RWPE2 (cell line): ENCODE measurements around the gene VMO1.

Source experiments
- ATAC-seq: fragments of 200-7000 bp; cut with Tn5 transposase; 3 replicates; pipeline ENCODE4 v1.9.1; 2021; ENCODE audit warnings: low read depth
- DNase-seq: peaks from one replicate; pipeline ENCODE4 v3.0.0-alpha.2; 2020; ENCODE audit warnings: low spot score
- H3K27ac ChIP-seq: fragments of 450-650 bp; 2 replicates; pipeline ENCODE4 v1.5.1; 2017; ENCODE audit warnings: mild to moderate bottlenecking; ENCODE audit not compliant: poor library complexity, severe bottlenecking
- H3K27me3 ChIP-seq: fragments of 250-450 bp; sonication (Bioruptor Pico); 2 replicates; pipeline ENCODE4 v1.5.1; 2021; ENCODE audit warnings: mild to moderate bottlenecking, moderate library complexity; ENCODE audit not compliant: insufficient read depth, poor library complexity, severe bottlenecking
- H3K36me3 ChIP-seq: fragments of 250-450 bp; sonication (Bioruptor Pico); 2 replicates; pipeline ENCODE4 v1.5.1; 2020; ENCODE audit warnings: low read depth, mild to moderate bottlenecking, moderate library complexity
- H3K4me1 ChIP-seq: fragments of 250-450 bp; sonication (Bioruptor Pico); 2 replicates; pipeline ENCODE4 v1.5.1; 2021; ENCODE audit warnings: mild to moderate bottlenecking, moderate library complexity; ENCODE audit not compliant: insufficient read depth, poor library complexity, severe bottlenecking
- H3K4me3 ChIP-seq: fragments of 250-450 bp; sonication (Bioruptor Pico); 2 replicates; pipeline ENCODE4 v1.5.1; 2021; ENCODE audit warnings: mild to moderate bottlenecking, moderate library complexity; ENCODE audit not compliant: severe bottlenecking
- H3K9me3 ChIP-seq: fragments of 250-450 bp; sonication (Bioruptor Pico); 2 replicates; pipeline ENCODE4 v1.5.1; 2021; ENCODE audit warnings: mild to moderate bottlenecking, moderate library complexity; ENCODE audit not compliant: severe bottlenecking
- TF ChIP-seq, protein P1 (sequence below): fragments of 450-650 bp; IDR thresholded peaks from one replicate; pipeline ENCODE4 v1.5.1; 2017; ENCODE audit warnings: mild to moderate bottlenecking, moderate library complexity; ENCODE audit not compliant: poor library complexity, severe bottlenecking

Gene VMO1

DNA sequence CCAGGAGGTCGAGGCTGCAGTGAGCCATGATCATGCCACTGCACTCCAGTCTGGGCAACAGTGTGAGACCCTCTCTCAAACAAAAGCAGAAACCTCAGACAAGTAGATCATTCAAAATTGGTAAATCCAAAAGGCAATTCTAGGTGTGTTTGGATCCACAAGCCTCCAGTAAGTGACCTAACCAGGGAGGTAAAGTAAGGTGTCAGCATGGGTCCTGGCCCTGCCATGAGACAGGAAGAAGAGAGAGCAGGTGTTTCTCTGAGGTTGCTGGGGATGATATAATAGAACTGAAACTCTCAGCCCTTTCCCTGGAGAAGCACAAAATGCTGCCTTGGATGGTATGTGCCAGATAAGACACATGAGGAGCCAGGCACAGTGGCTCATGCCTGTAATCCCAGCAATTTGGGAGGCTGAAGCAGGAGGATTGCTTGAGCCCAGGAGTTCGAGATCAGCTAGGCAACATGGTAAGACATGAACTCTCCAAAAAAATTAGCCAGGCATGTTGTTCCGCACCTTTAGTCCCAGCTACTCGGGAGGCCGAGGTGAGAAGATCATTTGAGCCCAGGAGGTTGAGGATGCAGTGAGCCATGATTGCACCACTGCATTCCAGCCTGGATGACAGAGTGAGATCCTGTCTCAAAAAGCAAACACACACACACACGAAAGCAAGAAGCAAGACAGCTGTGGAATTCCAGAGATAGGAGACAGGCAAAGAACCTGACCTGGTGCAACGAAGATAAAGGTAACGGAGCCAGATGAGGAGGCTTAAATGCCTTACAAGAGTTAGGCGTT is 8.0 kb downstream of the VMO1 start:
- H3K27me3 ChIP-seq = no peaks in the 10 kb centered on the region
- H3K36me3 ChIP-seq = no peaks in the 10 kb centered on the region
- H3K27ac ChIP-seq = no peak overlapping the region
- H3K4me3 ChIP-seq = no peak overlapping the region
- ATAC-seq (no peak; the same call in 2 of the 3 replicates), DNase-seq (no peak)
- H3K9me3 ChIP-seq = no peaks in the 10 kb centered on the region
- no peaks in the 10 kb centered on the region for H3K4me1 ChIP-seq
- TF ChIP-seq, protein P1, sequence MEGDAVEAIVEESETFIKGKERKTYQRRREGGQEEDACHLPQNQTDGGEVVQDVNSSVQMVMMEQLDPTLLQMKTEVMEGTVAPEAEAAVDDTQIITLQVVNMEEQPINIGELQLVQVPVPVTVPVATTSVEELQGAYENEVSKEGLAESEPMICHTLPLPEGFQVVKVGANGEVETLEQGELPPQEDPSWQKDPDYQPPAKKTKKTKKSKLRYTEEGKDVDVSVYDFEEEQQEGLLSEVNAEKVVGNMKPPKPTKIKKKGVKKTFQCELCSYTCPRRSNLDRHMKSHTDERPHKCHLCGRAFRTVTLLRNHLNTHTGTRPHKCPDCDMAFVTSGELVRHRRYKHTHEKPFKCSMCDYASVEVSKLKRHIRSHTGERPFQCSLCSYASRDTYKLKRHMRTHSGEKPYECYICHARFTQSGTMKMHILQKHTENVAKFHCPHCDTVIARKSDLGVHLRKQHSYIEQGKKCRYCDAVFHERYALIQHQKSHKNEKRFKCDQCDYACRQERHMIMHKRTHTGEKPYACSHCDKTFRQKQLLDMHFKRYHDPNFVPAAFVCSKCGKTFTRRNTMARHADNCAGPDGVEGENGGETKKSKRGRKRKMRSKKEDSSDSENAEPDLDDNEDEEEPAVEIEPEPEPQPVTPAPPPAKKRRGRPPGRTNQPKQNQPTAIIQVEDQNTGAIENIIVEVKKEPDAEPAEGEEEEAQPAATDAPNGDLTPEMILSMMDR = no peak

GRCh38 chr17:4772235-4772613 is 13.9 kb downstream of the VMO1 start:
- H3K4me1 ChIP-seq = no peaks in the 10 kb centered on the region
- DNase-seq (no peak), ATAC-seq (no peak)
- no peak overlapping the region for H3K27ac ChIP-seq
- H3K4me3 ChIP-seq = no peak overlapping the region
- H3K27me3 ChIP-seq = no peaks in the 10 kb centered on the region
- no peaks in the 10 kb centered on the region for H3K9me3 ChIP-seq
- TF ChIP-seq, protein P1 = no peak
- no peaks in the 10 kb centered on the region for H3K36me3 ChIP-seq

DNA sequence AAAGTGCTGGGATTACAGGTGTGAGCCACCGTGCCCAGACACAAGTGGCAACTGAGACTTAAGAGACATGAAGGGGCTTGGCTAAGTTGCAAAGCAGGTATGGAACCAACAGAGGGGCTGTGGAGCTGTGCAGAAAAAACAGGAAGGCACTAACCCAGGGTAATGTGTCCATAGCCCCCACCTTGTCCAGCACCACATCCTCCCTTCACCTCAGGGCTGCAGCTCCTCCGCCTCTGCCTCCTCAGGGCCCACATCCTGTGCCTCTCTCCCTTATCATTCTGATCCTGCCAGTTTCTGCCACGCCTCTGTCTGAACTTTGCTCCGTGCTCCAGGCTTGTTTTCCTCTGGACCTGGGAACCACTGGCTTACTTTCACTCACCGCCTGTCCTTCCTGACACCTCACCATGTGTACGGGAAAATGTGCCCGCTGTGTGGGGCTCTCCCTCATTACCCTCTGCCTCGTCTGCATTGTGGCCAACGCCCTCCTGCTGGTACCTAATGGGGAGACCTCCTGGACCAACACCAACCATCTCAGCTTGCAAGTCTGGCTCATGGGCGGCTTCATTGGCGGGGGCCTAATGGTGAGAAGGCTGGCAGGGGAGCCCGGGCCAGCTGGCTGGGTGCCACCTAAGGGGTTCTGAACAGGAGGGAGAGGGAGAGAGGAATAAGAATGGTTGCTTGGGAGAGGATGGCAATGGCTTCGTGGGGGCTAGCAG is 14.5 kb downstream of the VMO1 start, which contains the start of gene TM4SF5:
TM4SF5 (plus strand) TSS at position 368 of the 716 bp plus-strand sequence; CDS start at position 405, 37 bp downstream.
- no peak within 1 kb of the TSS for H3K27ac ChIP-seq
- TF ChIP-seq, protein P1 = no peak
- H3K9me3 ChIP-seq = no peaks in the 10 kb centered on the region
- no peaks in the 10 kb centered on the region for H3K36me3 ChIP-seq
- ATAC-seq (peak; percentile 25; the same call in 1 of the 3 replicates), DNase-seq (no peak)
- H3K4me1 ChIP-seq = no peaks in the 10 kb centered on the region
- H3K4me3 ChIP-seq = no peak within 1 kb of the TSS
- H3K27me3 ChIP-seq = no peaks in the 10 kb centered on the region

DNA sequence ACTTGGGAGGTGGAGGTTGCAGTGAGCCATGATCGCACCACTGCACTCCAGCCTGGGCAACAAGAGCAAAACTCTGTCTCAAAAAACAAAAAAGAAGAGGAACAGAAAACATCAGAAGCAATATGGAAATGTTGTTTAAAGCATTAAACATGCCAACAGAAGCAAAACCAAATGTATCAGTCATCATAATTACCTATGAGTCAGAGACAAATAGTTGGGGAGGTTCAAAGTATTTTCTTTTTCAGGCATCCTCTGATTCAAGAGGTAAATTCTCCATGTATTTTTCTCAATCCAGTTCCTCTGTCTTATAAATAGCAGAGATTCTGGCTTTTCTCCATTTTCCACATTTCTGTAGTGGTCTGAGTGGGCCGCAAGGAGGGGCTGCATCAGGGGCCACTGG is 16.5 kb downstream of the VMO1 start:
- Histone ChIP-seq H3K9me3 (no peaks in the 10 kb centered on the region), H3K36me3 (no peaks in the 10 kb centered on the region), H3K27me3 (no peaks in the 10 kb centered on the region), H3K4me3 (no peak overlapping the region), H3K27ac (no peak overlapping the region), H3K4me1 (no peaks in the 10 kb centered on the region)
- DNase-seq (no peak), ATAC-seq (peak; percentile 53; the same call in 1 of the 3 replicates)
- TF ChIP-seq, protein P1 = no peak
